SK-N-SH (cell line): ENCODE measurements around the gene GCM1. TPM values are rescaled to one million over a fixed set of nuclear protein-coding genes. Genes with fewer than 3 reads are reported as not detected.

Experiments used
- CTCF ChIA-PET: fragments of 300-600, 350-600 bp; formaldehyde crosslinking; extraction: SDS; loops from one replicate; lab custom pipeline; 2021; lab: Yijun Ruan, JAX
- POLR2A ChIA-PET: fragments of 350-600 bp; sonication (Branson Sonifier 250); formaldehyde crosslinking; extraction: SDS; loops from one replicate; lab custom pipeline; 2020; ENCODE audit warnings: antibody characterized with exemption, inconsistent platforms; lab: Yijun Ruan, JAX
- DNase-seq: peaks from one replicate; pipeline ENCODE4 v3.0.0; 2012
- H2AFZ ChIP-seq: fragments of 200-600 bp; sonication (generic); 2 replicates; pipeline ENCODE4 v1.8.1; 2016; ENCODE audit warnings: antibody characterized with exemption, mild to moderate bottlenecking, low read depth
- H3F3A ChIP-seq: fragments of 200-600 bp; sonication (generic); replicated peaks from 2 replicates; pipeline ENCODE3; 2016; ENCODE audit warnings: antibody characterized with exemption, mild to moderate bottlenecking; ENCODE audit not compliant: insufficient read depth
- H3K27ac ChIP-seq, 2 experiments: fragments of 200-500 bp in 1 of 2; fragments of 200-600 bp in 1 of 2; sonication (Bioruptor generic) in 1 of 2; sonication (generic), shearing (Covaris generic) in 1 of 2; 2 replicates each; pipeline versions ENCODE4 v1.5.1 to v1.6.1; 2014 to 2016; ENCODE audit warnings: low read depth in 2 of 2, inconsistent platforms in 1 of 2, low read length in 1 of 2, mild to moderate bottlenecking in 1 of 2, mixed read lengths in 1 of 2
- H3K27me3 ChIP-seq: fragments of 200-600 bp; sonication (generic), shearing (Covaris generic); 2 replicates; pipeline ENCODE4 v1.6.1; 2016; ENCODE audit warnings: mixed run types; ENCODE audit not compliant: insufficient read depth
- H3K36me3 ChIP-seq, 2 experiments: fragments of 200-500 bp in 1 of 2; fragments of 200-600 bp in 1 of 2; sonication (Bioruptor generic) in 1 of 2; sonication (generic) in 1 of 2; replicated peaks in 1 of 2; 2 replicates each; pipeline versions ENCODE3 to v1.5.1; 2014 to 2016; ENCODE audit warnings: low read length in 1 of 2, mild to moderate bottlenecking in 1 of 2; ENCODE audit not compliant: insufficient read depth in 2 of 2, control insufficient read depth in 1 of 2
- H3K4me1 ChIP-seq, 2 experiments: fragments of 200-500 bp in 1 of 2; fragments of 200-600 bp in 1 of 2; sonication (Bioruptor generic) in 1 of 2; sonication (generic), shearing (Covaris generic) in 1 of 2; 2 replicates each; pipeline versions ENCODE4 v1.5.1 to v1.6.1; 2014 to 2016; ENCODE audit warnings: low read depth in 1 of 2, low read length in 1 of 2, mixed run types in 1 of 2; ENCODE audit not compliant: insufficient read depth in 2 of 2, control insufficient read depth in 1 of 2
- H3K4me2 ChIP-seq: fragments of 200-600 bp; sonication (generic), shearing (Covaris generic); 2 replicates; pipeline ENCODE4 v1.6.1; 2017; ENCODE audit warnings: mixed run types
- H3K4me3 ChIP-seq, 2 experiments: fragments of 200-500 bp in 1 of 2; fragments of 200-600 bp in 1 of 2; sonication (Bioruptor generic) in 1 of 2; sonication (generic), shearing (Covaris generic) in 1 of 2; 2 replicates each; pipeline versions ENCODE4 v1.5.1 to v1.8.1; 2014 to 2016; ENCODE audit warnings: low read depth in 2 of 2, inconsistent platforms in 1 of 2, low read length in 1 of 2, mild to moderate bottlenecking in 1 of 2, mixed read lengths in 1 of 2, moderate library complexity in 1 of 2
- H3K79me2 ChIP-seq: fragments of 200-600 bp; sonication (generic); 2 replicates; pipeline ENCODE4 v1.8.1; 2017; ENCODE audit warnings: mild to moderate bottlenecking; ENCODE audit not compliant: insufficient read depth
- H3K9ac ChIP-seq: fragments of 200-600 bp; sonication (generic); 2 replicates; pipeline ENCODE4 v1.6.1; 2017; ENCODE audit warnings: mixed run types
- H3K9me2 ChIP-seq: fragments of 200-600 bp; sonication (generic); 2 replicates; pipeline ENCODE4 v1.6.1; 2017; ENCODE audit warnings: mixed run types
- H3K9me3 ChIP-seq: fragments of 200-600 bp; sonication (generic); 2 replicates; pipeline ENCODE4 v1.6.1; 2017; ENCODE audit warnings: mixed run types, mild to moderate bottlenecking, moderate library complexity
- H4K20me1 ChIP-seq: fragments of 200-600 bp; sonication (generic); 2 replicates; pipeline ENCODE4 v1.6.1; 2017; ENCODE audit warnings: mild to moderate bottlenecking, mixed run types; ENCODE audit not compliant: insufficient read depth
- CTCF ChIP-seq: fragments of 200-600 bp; sonication (generic); IDR thresholded peaks from 2 replicates; pipeline ENCODE4 v1.6.1; 2017; ENCODE audit warnings: antibody characterized with exemption, mild to moderate bottlenecking, moderate library complexity
- ELF1 ChIP-seq: IDR thresholded peaks from 2 replicates; pipeline ENCODE4 v1.4.0; 2012
- EP300 ChIP-seq, 2 experiments: IDR thresholded peaks; 2 replicates each; pipeline versions ENCODE4 v1.4.0 to v1.6.1; 2012; ENCODE audit warnings: borderline replicate concordance in 1 of 2, low read depth in 1 of 2, low read length in 1 of 2
- FOXJ3 ChIP-seq: sonication (generic); formaldehyde crosslinking; IDR thresholded peaks from 2 replicates; pipeline ENCODE4 v1.5.1; 2020; ENCODE audit warnings: mild to moderate bottlenecking, missing genetic modification reagents
- GATA2 ChIP-seq: sonication (generic); formaldehyde crosslinking; IDR thresholded peaks from 2 replicates; pipeline ENCODE4 v1.5.0; 2020; ENCODE audit warnings: mild to moderate bottlenecking, missing genetic modification reagents
- IRF3 ChIP-seq: fragments of 150-350 bp; IDR thresholded peaks from 2 replicates; pipeline ENCODE4 v1.6.1; 2016; ENCODE audit warnings: mild to moderate bottlenecking, low read depth, low read length
- MAX ChIP-seq: IDR thresholded peaks from 2 replicates; pipeline ENCODE4 v1.4.0; 2012; ENCODE audit warnings: low read depth
- NFIC ChIP-seq: IDR thresholded peaks from 2 replicates; pipeline ENCODE4 v1.4.0; 2012; ENCODE audit warnings: borderline replicate concordance
- NRF1 ChIP-seq: IDR thresholded peaks from 2 replicates; pipeline ENCODE4 v1.6.1; 2012; ENCODE audit warnings: low read depth, mild to moderate bottlenecking, low read length
- RXRA ChIP-seq: IDR thresholded peaks from 2 replicates; pipeline ENCODE4 v1.4.0; 2012; ENCODE audit warnings: low read depth, mild to moderate bottlenecking, borderline replicate concordance
- SMC3 ChIP-seq: IDR thresholded peaks from 2 replicates; pipeline ENCODE4 v1.6.1; 2012; ENCODE audit warnings: low read depth, low read length, improper control_type of control experiment
- TAF1 ChIP-seq: IDR thresholded peaks from 2 replicates; pipeline ENCODE4 v1.6.1; 2012; ENCODE audit warnings: low read depth, mild to moderate bottlenecking, low read length, moderate library complexity, borderline replicate concordance
- TEAD4 ChIP-seq: IDR thresholded peaks from 2 replicates; pipeline ENCODE4 v1.4.0; 2012; ENCODE audit warnings: mild to moderate bottlenecking, borderline replicate concordance; ENCODE audit not compliant: insufficient read depth
- WGBS: methylation state at CpG from one replicate; pipeline ENCODE4 v1.1.6; 2017; ENCODE audit warnings: low lambda C conversion rate; 5-methylcytosine and 5-hydroxymethylcytosine counted together
- polyA plus RNA-seq, 3 experiments: library from polyadenylated mRNA; depleted of rRNA; stranded (reverse); fragments of >200 nt; gene quantifications; 2 replicates each; pipeline ENCODE4 v1.2.3, GENCODE V29; 2012

GCM1 gene
- polyA plus RNA-seq, 1 of the 3 experiments (the other 2 are of a cell fraction) = not detected

GRCh38 chr6:53192682-53193188, 44.1 kb upstream of the GCM1 start:
- H3K27me3 ChIP-seq = no peaks in the 10 kb centered on the region
- H3K4me3 ChIP-seq = no peak overlapping the region
- CTCF ChIA-PET = interaction anchor here (0.9 to 1.3 kb wide), 2 partner anchors 20 to 292 kb away, joined by 3 read pairs; no protein-coding TSS in a partner anchor
- no peaks in the 10 kb centered on the region for H3F3A ChIP-seq
- H3K27ac ChIP-seq = no peak overlapping the region
- POLR2A ChIA-PET = no interaction called here
- TF ChIP-seq EP300 (IDR thresholded peaks at IDR 0.05; ENCODE audit: borderline replicate concordance in 1 of 2, low read depth in 1 of 2, low read length in 1 of 2) (no peak), CTCF (no peak), NRF1 (no peak), TEAD4 (no peak), IRF3 (no peak), FOXJ3 (CRISPR knock-in tag) (no peak), GATA2 (no peak)
- no peaks in the 10 kb centered on the region for H4K20me1 ChIP-seq
- WGBS = 64% methylated on average over 5 of the region's 5 CpGs
- no peaks in the 10 kb centered on the region for H3K79me2 ChIP-seq
- no peak overlapping the region for H3K4me2 ChIP-seq
- no peak overlapping the region for H3K9ac ChIP-seq
- H3K4me1 ChIP-seq = no peaks in the 10 kb centered on the region
- H3K9me2 ChIP-seq = no peaks in the 10 kb centered on the region
- H2AFZ ChIP-seq = 0 out of 2 replicates have a peak overlapping the region, but pooled peaks have one; percentile 43
- H3K9me3 ChIP-seq = no peaks in the 10 kb centered on the region
- DNase-seq = no peak
- no peaks in the 10 kb centered on the region for H3K36me3 ChIP-seq

- Histone ChIP-seq H3K4me1 (no peaks in the 10 kb centered on the region), H3K9me2 (no peaks in the 10 kb centered on the region), H3K27me3 (no peaks in the 10 kb centered on the region), H3K27ac (no peak overlapping the region), H3K4me3 (no peak overlapping the region), H3K9ac (no peak overlapping the region), H2AFZ (no peak overlapping the region), H3F3A (no peaks in the 10 kb centered on the region), H4K20me1 (no peaks in the 10 kb centered on the region), H3K36me3 (no peaks in the 10 kb centered on the region), H3K9me3 (no peaks in the 10 kb centered on the region), H3K4me2 (no peak overlapping the region), H3K79me2 (no peaks in the 10 kb centered on the region)
- ChIA-PET POLR2A (no interaction called here), CTCF (interaction anchor here (0.8 to 1.4 kb wide), 3 partner anchors 18 to 462 kb away, joined by 3 to 5 read pairs (median 3); no protein-coding TSS in a partner anchor)
- DNase-seq = no peak
- no peak for TF ChIP-seq SMC3
- no peak for TF ChIP-seq TAF1
- no peak for TF ChIP-seq CTCF
- TF ChIP-seq IRF3 = no peak
- TF ChIP-seq ELF1 = no peak
- TF ChIP-seq MAX = no peak
- TF ChIP-seq RXRA = no peak
- no peak for TF ChIP-seq NRF1
- no peak for TF ChIP-seq NFIC
- no peak for TF ChIP-seq TEAD4
These were observed 40.9 kb upstream of the GCM1 start for GRCh38 chr6:53189554-53189953.
